Gastrocnemius medialis (tissue), 4 donors: ENCODE results near the gene TMEM116. TPM values are rescaled to one million over a fixed set of nuclear protein-coding genes. Genes with fewer than 3 reads are reported as not detected.

Experiments
- ATAC-seq, 2 donors: fragments of 150-250 bp; one replicate each; pipeline ENCODE4 v1.9.1; 2016
- DNase-seq, 2 donors: peaks; one replicate each; pipeline ENCODE4 v3.0.0-alpha.2; 2019
- H3K27ac ChIP-seq, 4 donors: fragments of 200-600 bp; sonication (generic); 1 replicate in 1 of 4; 2 replicates in 3 of 4; pipeline ENCODE4 v1.5.1; 2016 to 2018; ENCODE audit warnings: mild to moderate bottlenecking in 2 of 4, moderate library complexity in 1 of 4
- H3K27me3 ChIP-seq, 3 donors: fragments of 200-600 bp; sonication (generic) in 2 of 3; 1 replicate in 1 of 3; 2 replicates in 2 of 3; pipeline versions ENCODE4 v1.5.1 to v1.6.0; 2016 to 2019; ENCODE audit warnings: mild to moderate bottlenecking in 1 of 3, moderate library complexity in 1 of 3
- H3K36me3 ChIP-seq, 2 donors: fragments of 200-600 bp; sonication (generic) in 1 of 2; one replicate each; pipeline ENCODE4 v1.5.1; 2017 to 2018
- H3K4me1 ChIP-seq, 2 donors: fragments of 200-600 bp; sonication (generic) in 1 of 2; one replicate each; pipeline ENCODE4 v1.5.1; 2016 to 2017; ENCODE audit warnings: mild to moderate bottlenecking in 2 of 2
- H3K4me3 ChIP-seq, 4 donors: fragments of 200-600 bp; sonication (generic) in 3 of 4; 1 replicate in 1 of 4; 2 replicates in 3 of 4; pipeline ENCODE4 v1.5.1; 2016 to 2019; ENCODE audit warnings: mild to moderate bottlenecking in 2 of 4
- H3K9me3 ChIP-seq, 3 donors: fragments of 200-600 bp; sonication (generic) in 2 of 3; 1 replicate in 1 of 3; 2 replicates in 2 of 3; pipeline ENCODE4 v1.5.1; 2016 to 2019
- POLR2A ChIP-seq, 2 donors: fragments of 450-650 bp; IDR thresholded peaks; one replicate each; pipeline ENCODE4 v1.6.1; 2017; ENCODE audit warnings: antibody characterized with exemption in 2 of 2, mild to moderate bottlenecking in 2 of 2, moderate library complexity in 2 of 2
- in situ Hi-C, 4 donors: fragments of 200-750 bp; cut with MboI; loops; one replicate each; pipeline versions ENCODE4 v1.15.0 to v1.8.0; 2017; ENCODE audit warnings: low sequenced_read_pairs in 4 of 4
- intact Hi-C: fragments of 100-400 bp; cut with DNase I; formaldehyde crosslinking; loops from one replicate; pipeline ENCODE4 v1.15.1; 2023; ENCODE audit warnings: low total_unique reads
- total RNA-seq, 4 donors: library from RNA; depleted of rRNA; stranded (reverse); fragments of >200 nt; gene quantifications; one replicate each; pipeline versions ENCODE4 v1.1.0 to v1.2.3, GENCODE V29; 2016
- TF ChIP-seq, protein P1 (sequence below), 5 experiments: fragments of 450-650 bp in 3 of 5; fragments of 200-600 bp in 2 of 5; sonication (generic) in 2 of 5; IDR thresholded peaks in 4 of 5; conservative IDR thresholded peaks in 1 of 5; 1 replicate in 4 of 5; 2 replicates in 1 of 5; pipeline ENCODE4 v1.5.1; 2016 to 2019; ENCODE audit warnings: antibody characterized with exemption in 5 of 5, mild to moderate bottlenecking in 3 of 5, moderate library complexity in 3 of 5

The TMEM116 gene
- total RNA-seq, 4 donors from 2014 or later, result 1.9 to 8.5 (median 4.3) TPM

DNA sequence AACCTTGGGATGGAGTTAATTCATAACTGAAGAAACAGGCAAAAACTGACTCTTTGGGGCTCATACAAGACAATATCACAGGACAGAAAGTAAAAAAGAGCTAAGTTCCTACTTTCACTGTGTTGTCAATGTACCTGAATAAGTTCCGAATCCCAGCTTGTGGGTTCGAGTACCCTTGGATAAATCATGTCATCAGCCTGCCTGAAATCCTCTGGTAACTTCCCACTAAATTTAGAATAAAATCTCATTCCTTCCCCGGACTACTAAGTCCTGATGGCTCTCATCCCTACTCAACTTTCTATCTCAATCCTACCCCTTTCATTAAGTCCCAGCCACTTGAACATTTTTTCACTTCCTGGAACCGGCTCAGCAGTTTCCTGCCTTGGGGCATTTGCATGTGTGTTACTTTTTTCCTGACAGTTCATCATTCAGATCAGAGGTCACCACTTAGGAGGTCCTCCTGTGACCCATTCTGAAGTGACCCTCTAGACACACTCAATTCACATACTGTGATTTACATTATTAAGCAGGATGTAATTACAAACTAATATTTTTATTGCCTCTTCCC, 12.9 kb upstream of the TMEM116 start:
- Histone ChIP-seq H3K27ac (no peak overlapping the region), H3K4me1 (no peaks in the 10 kb centered on the region), H3K36me3 (peaks cover 0 to 74% of the 10 kb centered on the region in 2 donors), H3K9me3 (no peaks in the 10 kb centered on the region), H3K4me3 (no peak overlapping the region), H3K27me3 (no peaks in the 10 kb centered on the region)
- in situ Hi-C loops, result no loop called here
- intact Hi-C loops, result no loop called here
- no peak for TF ChIP-seq POLR2A (IDR thresholded peaks at IDR 0.05)
- TF ChIP-seq, protein P1, sequence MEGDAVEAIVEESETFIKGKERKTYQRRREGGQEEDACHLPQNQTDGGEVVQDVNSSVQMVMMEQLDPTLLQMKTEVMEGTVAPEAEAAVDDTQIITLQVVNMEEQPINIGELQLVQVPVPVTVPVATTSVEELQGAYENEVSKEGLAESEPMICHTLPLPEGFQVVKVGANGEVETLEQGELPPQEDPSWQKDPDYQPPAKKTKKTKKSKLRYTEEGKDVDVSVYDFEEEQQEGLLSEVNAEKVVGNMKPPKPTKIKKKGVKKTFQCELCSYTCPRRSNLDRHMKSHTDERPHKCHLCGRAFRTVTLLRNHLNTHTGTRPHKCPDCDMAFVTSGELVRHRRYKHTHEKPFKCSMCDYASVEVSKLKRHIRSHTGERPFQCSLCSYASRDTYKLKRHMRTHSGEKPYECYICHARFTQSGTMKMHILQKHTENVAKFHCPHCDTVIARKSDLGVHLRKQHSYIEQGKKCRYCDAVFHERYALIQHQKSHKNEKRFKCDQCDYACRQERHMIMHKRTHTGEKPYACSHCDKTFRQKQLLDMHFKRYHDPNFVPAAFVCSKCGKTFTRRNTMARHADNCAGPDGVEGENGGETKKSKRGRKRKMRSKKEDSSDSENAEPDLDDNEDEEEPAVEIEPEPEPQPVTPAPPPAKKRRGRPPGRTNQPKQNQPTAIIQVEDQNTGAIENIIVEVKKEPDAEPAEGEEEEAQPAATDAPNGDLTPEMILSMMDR (IDR thresholded peaks at IDR 0.05 in 4 of 5, conservative IDR thresholded peaks at IDR 0.05 in 1 of 5), result no peak
- ATAC-seq (no peak), DNase-seq (no peak)

DNA sequence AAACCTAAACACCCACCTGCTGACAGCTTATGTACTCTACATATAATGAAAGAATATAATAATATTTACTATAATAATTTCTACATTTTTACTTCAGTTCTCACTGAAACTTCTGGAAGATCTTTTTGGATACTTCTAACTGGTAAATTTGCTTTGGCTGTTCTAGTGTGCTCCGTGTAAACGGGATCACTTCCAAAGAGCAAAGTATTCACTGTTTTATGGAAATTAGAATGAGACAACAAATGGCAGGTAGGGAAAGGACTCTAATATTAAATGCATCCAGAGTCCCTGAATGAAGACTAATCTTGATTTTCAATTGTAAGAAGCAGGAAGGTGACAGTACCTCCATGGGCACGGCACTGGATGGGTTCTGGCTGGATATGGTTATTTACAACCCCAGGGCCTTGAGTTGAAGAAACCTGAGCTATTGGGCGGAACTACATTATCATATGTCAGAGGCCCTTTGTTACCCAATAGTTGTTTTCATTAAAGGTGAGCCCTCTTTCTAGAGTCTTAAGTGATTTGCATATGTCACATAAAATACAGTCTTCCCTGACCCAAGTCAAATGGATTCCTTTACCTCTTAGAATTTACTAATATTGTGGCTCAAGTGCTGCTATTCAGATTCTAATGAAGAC, 10.9 kb upstream of the TMEM116 start:
- Histone ChIP-seq H3K9me3 (no peaks in the 10 kb centered on the region), H3K4me1 (peaks cover 0 to 2% of the 10 kb centered on the region in 2 donors), H3K27me3 (no peaks in the 10 kb centered on the region), H3K4me3 (no peak overlapping the region), H3K36me3 (peaks cover 0 to 70% of the 10 kb centered on the region in 2 donors), H3K27ac (no peak overlapping the region)
- no peak for TF ChIP-seq POLR2A (IDR thresholded peaks at IDR 0.05)
- TF ChIP-seq, protein P1 (IDR thresholded peaks at IDR 0.05 in 4 of 5, conservative IDR thresholded peaks at IDR 0.05 in 1 of 5), result no peak
- no peak for DNase-seq
- intact Hi-C loops (no loop called here), in situ Hi-C loops (no loop called here)
- peak in 1 of 2 donors; percentile 38 for ATAC-seq

DNA sequence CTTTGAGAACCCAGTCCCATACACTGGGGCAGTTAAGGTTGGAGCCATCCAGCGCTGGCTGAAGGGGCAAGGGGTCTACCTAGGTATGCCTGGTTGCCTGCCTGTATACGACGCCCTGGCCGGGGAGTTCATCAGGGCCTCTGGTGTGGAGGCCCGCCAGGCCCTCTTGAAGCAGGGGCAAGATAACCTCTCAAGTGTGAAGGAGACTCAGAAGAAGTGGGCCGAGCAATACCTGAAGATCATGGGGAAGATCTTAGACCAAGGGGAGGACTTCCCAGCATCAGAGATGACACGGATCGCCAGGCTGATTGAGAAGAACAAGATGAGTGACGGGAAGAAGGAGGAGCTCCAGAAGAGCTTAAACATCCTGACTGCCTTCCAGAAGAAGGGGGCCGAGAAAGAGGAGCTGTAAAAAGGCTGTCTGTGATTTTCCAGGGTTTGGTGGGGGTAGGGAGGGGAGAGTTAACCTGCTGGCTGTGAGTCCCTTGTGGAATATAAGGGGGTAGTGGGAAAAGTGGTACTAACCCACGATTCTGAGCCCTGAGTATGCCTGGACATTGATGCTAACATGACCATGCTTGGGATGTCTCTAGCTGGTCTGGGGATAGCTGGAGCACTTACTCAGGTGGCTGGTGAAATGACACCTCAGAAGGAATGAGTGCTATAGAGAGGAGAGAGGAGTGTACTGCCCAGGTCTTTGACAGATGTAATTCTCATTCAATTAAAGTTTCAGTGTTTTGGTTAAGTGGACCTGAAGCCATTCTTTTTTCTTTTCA, 9.5 kb upstream of the TMEM116 start:
- in situ Hi-C loops, result no loop called here
- no peak for DNase-seq
- TF ChIP-seq, protein P1 (IDR thresholded peaks at IDR 0.05 in 4 of 5, conservative IDR thresholded peaks at IDR 0.05 in 1 of 5), result no peak
- no peak for TF ChIP-seq POLR2A (IDR thresholded peaks at IDR 0.05)
- Histone ChIP-seq H3K36me3 (peaks cover 0 to 56% of the 10 kb centered on the region in 2 donors), H3K9me3 (no peaks in the 10 kb centered on the region), H3K27me3 (no peaks in the 10 kb centered on the region), H3K27ac (no peak overlapping the region), H3K4me3 (no peak overlapping the region), H3K4me1 (peaks cover 5% of the 10 kb centered on the region in 2 donors)
- no peak for ATAC-seq
- intact Hi-C loops, result no loop called here

DNA sequence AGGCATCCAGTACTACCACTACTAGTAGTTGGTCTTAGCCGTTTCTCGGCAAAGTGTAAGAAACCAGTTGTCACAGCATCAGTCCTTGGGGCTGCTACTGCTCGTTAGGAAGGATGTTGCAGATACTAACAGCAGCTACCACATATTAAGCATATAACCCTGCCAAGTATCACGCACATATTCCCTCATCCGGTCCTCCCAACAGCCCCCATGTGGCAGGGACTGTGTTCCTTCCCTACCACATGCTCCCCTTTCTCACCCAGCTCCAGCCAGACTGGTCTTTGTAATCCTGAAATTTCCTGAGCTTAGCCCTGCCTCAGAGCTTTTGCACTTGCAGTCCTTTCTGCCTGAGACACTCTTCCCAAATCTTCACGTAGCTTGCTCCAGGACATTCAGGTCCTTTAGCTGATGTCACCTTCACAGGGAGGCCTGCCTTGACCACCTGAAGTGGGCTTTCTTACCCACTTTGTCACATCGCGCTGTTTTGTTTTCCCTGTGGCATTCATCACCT, 8.0 kb upstream of the TMEM116 start:
- intact Hi-C loops (no loop called here), in situ Hi-C loops (no loop called here)
- DNase-seq (no peak), ATAC-seq (no peak)
- no peak overlapping the region for H3K4me3 ChIP-seq
- no peak overlapping the region for H3K27ac ChIP-seq
- H3K9me3 ChIP-seq, result no peaks in the 10 kb centered on the region
- peaks cover 0 to 56% of the 10 kb centered on the region in 2 donors for H3K36me3 ChIP-seq
- H3K27me3 ChIP-seq, result no peaks in the 10 kb centered on the region
- H3K4me1 ChIP-seq, result peaks cover 5% of the 10 kb centered on the region in 2 donors
- no peak for TF ChIP-seq POLR2A (IDR thresholded peaks at IDR 0.05)
